ENCODE results near the gene ADARB1.
"Not testable (repeated sequence)": the region's sequence is repeated elsewhere in the genome, so short reads cannot be mapped to it uniquely, and the experiment has no call there.

ADARB1 gene

DNA sequence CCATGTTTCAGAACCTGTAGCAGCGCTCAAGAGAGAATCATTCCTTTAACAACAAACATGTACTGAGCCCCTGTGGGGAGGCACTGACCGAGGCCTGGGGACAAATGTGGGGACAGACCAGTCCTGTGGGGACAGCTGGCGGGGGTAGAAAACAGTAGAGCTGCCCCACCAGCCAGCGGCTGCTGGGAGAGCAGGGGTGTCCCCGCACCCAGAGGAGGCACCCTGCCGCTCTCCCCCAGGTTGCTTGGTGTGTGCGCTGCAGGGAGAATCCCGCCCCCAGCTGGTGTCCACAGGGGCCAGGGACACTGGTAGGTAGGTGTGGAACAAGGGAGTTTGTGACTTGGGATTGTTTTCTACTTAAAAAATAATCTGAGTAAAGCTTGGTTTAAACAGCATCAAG lies 62.1 kb downstream of the ADARB1 start:
- no peak for DNase-seq (ENCODE audit: low read depth)

DNA sequence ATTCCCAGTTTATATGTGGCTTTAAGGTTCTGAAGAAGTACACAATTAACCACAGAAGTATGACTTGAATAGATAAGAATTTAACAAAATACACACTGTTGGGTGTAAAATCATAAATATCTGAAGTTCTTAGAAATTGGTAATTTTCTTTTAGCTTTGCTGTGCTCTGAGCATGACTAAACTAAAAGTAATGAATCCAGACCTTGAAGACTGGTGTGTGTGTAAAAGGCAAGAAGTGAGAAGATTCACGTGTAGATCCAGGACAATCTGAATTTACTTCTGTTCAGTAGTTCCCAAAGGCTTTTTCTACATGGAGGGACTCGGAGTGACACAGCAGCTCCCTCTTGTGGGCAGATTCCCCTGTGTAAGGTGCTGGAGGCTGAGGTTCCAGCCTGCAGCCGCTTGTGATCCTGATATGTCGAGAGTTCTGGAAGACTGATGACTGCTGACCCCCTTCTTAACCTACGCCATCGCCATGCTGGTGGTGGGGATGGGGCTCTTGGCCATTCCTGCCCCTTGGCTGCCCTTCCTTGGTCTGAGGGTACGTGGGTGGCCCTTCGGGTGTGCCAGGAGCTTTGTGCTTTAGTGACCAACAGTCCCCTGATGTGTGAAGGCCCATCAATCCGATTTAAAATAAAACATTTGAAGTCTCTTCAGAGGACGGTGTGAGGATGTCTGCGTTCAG lies 62.7 kb downstream of the ADARB1 start:
- peak; percentile 18 for DNase-seq (ENCODE audit: low read depth)

DNA sequence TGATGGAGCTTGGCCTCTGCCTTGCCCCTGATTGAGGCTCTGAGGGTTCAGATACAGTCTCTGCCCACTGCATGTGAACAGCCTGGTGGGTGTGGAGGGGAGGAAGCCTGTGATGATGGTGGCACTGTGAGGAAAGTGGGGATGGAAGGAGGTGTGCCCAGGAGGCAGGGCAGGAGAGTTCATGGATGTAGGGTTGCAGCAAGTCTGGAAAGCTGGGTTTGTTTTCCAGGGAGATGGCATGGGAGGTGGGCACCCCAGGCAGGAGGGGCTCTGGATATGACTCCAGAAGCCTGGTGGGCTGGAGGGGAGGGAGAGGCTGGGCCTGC lies 63.2 kb downstream of the ADARB1 start:
- no peak for DNase-seq (ENCODE audit: low read depth)

DNA sequence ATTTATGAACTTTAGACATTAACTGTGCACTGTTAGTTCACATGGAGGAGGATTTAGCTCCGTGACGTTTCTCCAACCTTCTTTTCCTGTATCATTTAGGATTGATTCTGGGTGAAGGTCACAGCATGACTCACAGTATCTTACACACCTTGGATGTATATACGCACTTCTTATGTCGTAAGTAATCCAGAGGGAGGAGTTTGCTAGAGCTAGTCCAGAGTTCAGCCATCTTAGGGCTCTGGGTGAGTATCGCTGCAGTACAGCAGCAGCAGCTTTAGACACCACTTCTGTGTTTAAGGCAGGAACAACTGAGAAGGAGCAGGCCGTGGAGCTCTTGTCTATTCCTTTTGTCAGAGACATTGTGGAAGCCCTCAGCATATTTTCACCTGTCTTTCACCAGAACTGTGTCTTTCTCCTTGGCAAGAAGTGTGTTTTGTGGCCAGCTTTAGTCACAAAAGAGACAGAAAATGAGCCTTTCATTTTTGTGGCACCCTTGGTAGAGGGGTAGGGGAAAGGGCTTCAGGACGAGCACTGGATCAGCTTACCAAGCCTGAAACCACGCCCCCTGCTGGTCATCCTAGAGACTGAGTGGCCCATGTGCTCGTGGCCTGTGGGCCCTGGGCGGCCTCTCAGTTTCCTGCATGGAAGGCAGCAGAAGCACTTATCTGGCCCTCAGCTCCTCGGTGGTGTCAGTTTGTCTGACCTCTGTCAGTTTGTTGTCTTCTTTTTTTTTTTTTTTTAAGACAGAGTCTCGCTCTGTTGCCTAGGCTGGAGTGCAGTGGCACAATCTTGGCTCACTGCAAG lies 64.0 kb downstream of the ADARB1 start:
- peak; percentile 24 for DNase-seq (ENCODE audit: low read depth)

DNA sequence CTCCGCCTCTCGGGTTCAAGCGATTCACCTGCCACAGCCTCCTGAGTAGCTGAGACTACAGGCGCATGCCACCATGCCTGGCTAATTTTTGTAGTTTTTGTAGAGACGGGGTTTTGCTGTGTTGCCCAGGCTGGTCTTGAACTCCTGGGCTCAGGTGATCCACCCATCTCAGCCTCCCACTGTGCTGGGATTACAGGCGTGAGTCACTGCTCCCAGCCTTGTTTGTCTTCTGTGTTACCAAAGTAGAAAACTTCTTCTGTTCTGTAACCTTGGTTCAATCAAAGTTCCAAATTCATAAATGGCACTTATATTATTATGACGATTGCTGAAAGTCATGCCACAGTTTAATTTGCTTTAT lies 64.6 kb downstream of the ADARB1 start:
- DNase-seq (ENCODE audit: low read depth): not testable (repeated sequence)

DNA sequence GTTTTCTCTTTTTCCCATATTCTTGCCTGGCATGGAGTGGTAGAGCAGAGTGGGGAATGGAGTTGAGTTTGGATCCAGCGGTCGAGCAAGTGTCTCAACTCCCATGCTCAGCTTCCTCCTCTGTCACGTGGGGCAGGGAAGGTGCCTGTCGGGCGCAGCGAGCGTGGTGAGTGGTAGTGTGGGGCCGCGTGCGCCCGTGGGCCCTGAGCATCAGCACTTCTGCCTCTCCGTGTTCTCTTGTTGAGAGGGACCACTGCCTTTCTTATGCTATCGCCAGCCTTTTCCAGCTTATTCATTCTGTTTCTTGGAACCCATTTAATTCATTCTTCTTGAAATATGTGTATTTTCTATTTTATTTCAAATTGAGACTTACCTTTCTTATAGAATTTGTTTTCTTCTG lies 65.1 kb downstream of the ADARB1 start:
- no peak for DNase-seq (ENCODE audit: low read depth)

DNA sequence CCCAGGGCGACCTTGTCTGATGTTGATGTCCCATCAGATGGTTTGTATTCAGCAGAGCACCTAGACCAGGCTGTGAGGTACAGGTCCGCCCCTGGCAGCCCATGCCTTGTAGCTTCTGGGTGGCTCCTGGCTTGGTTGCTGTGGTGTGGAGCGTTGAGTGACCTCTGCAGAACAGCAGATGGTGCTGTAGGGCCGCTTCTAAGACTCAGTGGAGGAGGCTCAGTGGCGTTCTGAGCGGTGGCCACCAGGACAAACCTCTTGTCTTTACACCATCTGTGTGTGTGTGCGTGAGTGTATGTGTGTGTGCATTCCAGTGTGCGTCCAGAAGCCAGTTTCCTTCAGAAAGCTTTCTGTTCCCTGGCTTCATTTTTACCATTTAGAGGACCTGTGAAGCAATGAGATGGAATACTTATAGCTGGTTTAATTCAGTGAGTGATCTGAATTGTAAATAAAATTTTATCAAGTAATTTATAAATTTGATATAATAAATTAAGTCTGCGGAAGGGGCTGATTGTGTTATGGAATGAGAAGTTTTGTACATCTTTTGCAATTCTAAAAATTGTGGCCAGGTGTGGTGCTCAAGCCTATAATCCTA lies 66.1 kb downstream of the ADARB1 start:
- peak; percentile 8 for DNase-seq (ENCODE audit: low read depth)

DNA sequence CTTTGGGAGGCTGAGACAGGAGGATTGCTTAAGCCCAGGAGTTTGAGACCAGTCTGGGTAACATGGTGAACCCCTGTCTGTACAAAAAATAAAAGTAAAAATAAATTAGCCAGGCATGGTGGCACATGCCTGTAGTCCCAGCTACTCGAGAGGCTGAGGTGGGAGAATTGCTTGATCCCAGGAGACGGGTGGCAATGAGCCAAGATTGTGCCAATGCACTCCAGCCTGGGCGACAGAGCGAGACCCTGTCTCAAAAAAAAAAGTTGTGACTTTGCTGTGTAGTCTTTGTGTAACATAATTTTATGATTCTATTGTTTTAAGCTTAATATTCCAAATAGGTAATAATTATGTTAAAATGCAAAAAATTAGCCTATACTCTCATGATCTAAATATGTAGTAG lies 66.6 kb downstream of the ADARB1 start:
- not testable (repeated sequence) for DNase-seq (ENCODE audit: low read depth)

DNA sequence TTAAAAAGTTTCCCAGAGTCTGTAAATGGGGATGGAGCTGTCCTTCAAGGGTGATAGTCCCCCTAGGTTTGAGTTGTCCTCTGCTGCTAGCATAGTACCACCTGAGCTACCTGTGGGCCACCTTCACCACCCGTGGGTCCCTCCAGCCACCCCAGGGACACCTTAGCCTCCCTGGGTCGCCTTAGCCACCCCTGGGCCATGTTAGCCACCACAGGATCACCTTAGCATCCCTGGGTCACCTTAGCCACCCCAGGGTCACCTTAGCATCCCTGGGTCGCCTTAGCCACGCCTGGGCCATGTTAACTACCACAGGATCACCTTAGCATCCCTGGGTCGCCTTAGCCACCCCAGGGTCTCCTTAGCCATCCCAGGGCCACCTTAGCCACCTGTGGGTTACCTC lies 67.1 kb downstream of the ADARB1 start:
- DNase-seq (ENCODE audit: low read depth): no peak

DNA sequence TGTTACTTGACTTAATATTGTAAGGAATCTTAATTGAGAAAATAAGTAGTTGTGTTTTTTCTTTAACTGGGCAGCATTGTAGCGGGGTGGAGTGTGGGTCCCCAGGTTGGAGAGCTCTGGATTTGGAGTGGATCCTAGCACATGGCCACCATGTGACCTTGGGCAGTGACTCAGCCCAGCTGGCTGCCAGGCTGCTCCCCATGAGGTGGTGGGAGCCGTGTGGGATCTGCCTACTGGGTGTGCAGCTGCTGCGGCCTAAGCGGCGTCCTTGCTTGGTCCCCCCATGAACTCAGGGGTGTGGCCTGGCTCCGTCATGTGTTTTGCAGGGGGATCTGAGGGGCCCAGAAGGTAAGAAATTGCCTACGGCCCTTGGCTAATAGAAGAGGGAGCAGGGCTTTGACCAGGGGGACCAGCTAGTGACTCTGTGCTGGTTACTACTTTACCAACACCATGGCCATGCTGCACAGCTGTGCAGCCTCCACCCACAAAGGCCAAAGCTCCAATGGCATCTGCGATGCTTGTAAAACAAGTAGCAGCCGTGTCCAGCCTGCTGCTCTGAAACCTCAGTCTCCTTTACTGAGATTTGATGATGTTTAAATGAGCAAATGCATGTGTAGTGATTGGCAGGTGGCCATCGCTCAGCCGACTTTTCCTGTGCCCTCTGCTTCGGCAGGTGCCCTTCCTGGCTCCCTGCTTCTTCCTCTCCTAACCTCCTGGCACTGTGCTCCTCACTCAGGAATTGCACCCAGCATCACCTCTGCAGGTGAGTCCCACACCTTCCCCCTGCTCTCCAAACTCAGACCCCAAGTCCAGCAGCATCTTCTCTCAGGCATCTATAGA lies 68.3 kb downstream of the ADARB1 start:
- no peak for DNase-seq (ENCODE audit: low read depth)

DNA sequence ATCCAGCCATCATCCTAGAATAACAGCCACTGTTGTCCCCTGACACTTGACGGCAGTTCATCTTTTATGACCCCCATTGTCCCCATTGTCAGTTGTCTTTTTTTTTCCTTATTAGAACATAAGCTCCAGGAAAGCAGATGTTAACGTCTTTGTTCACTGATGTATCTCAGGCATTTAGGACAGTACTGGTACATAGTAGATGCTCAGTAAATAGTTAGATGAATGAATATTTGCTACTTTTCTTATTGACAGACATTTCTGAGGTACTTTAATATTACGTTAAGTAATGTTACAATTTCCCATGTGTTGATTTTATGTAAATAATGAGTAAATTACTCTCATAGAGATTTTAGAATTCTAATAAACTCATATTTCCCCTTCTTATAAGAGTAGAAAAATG lies 69.5 kb downstream of the ADARB1 start:
- no peak for DNase-seq (ENCODE audit: low read depth)

DNA sequence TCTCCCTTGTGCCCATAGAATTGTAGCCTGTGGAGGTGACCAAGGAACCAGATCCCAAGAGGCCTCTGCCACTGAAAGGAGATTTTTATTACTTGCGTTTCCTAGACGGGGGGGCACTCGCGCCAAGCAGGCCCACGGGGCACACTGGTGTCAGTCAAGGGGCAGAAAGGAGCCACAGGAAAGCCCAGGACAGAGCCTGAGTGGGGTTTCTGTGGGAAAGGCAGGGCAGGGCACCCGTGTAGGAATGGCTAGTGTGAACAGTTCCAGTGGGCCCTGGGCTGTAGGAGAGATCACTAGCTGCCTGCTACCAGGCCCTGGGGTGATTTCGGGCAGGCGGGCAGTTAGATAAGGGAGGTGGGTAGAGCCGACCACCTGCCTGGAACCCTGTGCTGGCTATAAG lies 70.8 kb downstream of the ADARB1 start:
- DNase-seq (ENCODE audit: low read depth): no peak

DNA sequence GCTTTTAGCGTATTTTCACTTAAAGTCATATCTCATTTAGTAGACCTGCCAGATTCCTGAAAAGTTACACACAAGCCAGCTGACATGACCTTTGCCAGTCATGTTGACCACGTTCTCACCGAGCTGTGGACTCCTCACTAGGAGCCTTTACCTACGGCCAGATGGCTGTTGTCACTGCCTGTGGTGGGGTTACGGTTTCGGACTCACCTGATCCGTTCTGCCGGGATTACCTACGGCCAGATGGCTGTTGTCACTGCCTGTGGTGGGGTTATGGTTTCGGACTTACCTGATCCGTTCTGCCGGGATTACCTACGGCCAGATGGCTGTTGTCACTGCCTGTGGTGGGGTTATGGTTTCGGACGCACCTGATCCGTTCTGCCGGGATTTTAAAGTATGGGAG lies 71.5 kb downstream of the ADARB1 start:
- not testable (repeated sequence) for DNase-seq (ENCODE audit: low read depth)

DNA sequence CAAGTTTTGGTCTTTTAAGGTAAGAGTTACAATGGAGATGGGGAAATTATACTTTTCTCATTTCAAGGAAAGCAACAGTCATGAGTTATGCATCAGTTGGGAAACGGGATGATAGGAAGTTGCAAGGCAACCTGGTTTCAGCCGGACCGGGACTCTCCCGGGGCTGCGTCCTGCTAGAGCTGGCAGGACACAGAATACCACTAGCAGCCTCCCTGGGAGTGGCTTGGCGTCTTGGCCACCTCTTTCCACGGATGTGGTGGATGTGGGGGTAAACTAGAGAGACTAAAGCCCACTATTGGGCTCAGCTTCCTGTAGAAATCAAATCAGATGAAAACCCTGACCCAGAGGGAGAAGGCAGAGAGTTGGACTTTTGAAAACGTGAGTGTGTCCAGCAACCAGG lies 71.9 kb downstream of the ADARB1 start:
- DNase-seq (ENCODE audit: low read depth): no peak

DNA sequence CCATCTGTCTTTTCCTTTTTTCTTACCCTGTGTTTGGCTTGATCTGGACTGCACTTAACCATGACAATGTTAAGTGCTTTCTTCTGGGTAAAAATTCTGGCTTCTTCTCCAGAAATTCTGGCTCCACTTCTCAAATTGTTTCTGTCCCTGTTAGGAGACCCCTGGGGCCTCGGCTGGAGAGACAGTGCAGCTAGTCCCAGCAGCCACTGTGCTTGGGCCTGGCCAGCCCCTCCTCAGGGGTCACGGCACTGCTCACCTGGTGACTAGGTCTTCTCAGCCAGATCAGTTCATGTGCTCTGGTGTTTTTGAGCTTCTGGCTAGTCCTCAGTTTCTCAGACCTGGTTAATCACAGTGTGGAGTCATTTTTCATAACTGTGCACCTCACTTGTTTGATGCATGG lies 72.4 kb downstream of the ADARB1 start:
- no peak for DNase-seq (ENCODE audit: low read depth)

DNA sequence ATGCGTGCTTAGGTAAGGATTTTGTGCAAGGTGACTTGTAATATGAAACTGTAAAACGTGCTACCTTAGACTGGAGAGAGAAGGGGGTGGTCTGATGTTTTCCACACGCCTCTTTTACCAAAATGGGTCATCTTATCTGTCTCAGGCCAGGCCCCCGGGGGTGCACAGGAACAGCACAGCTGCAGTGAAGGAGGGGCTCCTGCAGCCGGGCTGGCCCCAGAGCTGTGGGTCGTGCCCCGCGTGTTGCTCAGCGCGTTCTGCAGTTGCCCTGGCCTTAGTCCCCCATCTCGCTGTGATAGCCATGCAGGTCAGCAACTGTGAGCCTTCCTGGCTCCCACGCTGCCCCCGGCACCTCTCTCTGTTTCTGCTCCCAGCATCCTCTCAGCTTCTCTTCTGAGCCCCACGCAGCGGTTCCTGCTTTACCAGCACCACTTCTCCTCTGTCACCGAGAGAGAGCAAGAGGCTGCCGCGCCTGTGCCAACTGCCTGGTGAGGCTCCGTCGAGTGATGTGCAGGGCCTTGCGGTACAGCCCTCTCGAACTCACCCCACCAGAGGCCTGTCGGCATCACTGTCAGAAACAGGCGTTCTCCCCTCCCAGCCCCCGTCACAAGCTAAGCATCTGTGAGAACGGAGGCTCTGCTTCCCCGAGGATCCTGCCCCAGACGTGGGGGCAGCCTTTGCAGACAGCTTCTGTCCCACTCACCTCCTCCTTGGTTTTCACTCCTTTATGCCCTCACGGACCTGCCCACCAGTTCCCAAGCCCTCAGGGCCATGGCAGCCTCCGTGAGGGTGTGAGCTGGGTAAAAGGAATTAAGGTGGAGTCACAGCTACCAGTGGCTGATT lies 73.3 kb downstream of the ADARB1 start:
- DNase-seq (ENCODE audit: low read depth): no peak

DNA sequence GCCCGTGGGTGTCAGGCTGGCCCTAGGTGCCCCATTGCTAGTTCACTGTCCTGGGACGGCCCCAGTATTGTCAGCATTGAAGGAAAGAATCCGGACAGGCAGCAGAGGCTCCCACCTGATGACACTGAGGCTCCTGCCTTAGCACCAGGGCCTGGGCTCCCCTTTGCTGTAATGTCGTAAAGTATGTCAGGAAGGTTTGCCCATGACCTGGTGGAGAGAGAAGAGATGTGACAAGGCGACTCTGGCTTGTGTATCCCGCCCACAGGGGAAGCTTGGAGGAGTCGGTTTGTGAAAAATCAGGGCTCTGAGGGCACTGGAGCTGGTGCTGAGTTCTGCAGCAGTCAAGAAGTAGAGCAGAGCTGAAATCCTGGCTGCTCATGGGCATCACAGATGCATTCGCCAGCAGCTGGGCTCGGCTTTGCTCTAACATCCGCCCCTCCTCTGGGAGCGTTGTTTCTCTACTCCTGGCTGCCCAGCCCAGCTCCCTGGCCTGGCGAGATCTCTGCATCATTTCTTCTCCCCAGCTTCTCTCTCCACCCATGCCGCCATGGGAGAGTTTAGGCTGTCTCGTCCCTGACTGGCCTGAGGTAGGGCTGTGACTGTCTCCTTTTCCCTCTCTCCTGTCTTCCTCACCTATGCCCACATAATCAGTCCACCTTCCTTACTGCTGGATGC lies 74.1 kb downstream of the ADARB1 start:
- no peak for DNase-seq (ENCODE audit: low read depth)

DNA sequence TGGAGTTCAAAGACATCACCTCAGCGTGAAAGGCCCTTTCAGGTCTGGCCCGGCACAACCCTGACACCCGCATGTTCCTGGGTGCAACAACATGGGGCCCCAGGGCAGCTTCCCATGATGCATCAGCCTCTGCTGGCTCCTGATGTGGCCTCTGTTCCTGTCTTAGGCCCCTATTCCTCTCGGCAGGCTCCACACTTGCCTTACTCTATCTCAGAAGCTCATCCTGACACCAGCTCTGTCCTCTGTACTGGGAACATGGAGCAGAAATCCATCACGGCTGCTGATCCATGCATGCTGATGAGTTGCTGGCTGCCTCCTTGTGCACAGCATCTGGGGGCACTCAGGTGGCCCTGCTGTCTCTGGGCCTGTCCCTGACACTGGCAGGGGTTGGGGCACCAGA lies 74.6 kb downstream of the ADARB1 start:
- no peak for DNase-seq (ENCODE audit: low read depth)

DNA sequence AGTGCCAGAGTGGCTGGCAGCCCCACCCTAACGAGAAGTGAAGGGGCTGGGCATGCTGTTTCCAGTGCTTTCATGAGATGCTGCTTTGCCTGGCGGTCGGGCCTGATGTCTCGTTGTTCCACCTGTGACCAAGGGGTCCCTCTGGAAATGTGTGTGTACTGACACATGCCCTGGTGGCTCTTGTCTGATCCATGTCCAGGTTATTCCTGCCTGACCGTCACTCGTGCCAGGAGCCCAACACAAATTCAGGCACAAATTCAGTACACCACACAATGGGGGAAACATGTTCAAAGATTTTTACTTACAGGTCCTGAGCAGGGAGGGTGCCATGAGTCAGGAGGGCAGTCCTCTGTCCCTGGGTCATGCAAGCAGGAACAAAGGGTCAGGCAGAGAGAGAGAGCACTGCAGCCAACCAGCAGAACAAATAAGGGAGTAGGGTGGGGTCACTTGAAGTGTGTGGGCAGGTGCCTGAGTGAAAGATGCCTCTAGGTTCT lies 76.3 kb downstream of the ADARB1 start:
- no peak for DNase-seq (ENCODE audit: low read depth)

DNA sequence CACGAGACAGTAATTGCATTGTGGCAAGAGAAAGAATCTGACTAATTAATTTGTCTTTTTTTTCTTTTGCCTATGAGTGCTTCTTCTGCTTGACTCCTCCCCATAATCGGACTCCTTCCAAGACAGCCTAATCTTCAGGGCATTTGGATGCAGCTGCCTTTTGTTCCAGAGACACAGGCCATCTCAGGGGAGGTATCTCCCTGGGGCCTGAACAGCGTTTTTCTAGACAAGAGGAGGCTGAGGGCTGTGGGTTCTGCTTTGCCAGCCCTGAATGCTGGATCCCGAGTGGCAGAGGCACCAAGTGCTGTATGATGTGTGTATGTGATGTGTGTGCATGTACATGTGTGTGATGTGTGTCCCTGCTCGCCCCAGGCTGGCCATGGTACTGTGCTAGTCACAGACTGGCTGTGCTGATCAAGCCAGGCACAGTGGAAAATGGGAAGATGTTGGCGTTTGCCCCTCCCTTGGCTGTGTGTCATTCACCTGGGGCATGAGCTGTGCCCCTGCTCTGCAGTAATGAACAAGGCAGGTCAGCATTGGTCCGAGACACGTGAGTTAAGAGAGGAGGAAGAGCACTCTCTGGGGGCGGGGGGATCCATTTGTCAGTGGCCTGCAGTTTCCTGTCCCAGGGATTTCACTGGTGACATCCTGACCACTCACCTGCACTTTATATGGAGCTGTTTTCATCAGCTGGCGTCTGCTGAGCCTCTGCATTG lies 77.2 kb downstream of the ADARB1 start:
- DNase-seq (ENCODE audit: low read depth): no peak
